IPS DF 19.7 (cell line): ENCODE data around the gene CRYBA1.

ENCODE experiments used
- DNase-seq: peaks from one replicate; pipeline ENCODE4 v3.0.0-alpha.2; 2013; ENCODE audit warnings: low read depth, low spot score

Gene CRYBA1

GRCh38 chr17:29279397-29280070 lies 32.9 kb downstream of the CRYBA1 start:
- no peak for DNase-seq

- no peak for DNase-seq
These were observed 36.8 kb downstream of the CRYBA1 start for GRCh38 chr17:29283496-29283895.

- DNase-seq, result no peak
These were observed 37.3 kb downstream of the CRYBA1 start for GRCh38 chr17:29283961-29284360.

- no peak for DNase-seq
These were observed 43.2 kb downstream of the CRYBA1 start for GRCh38 chr17:29289852-29290251.

GRCh38 chr17:29291163-29291752 lies 44.6 kb downstream of the CRYBA1 start:
- DNase-seq, result no peak

GRCh38 chr17:29292071-29292991 lies 45.7 kb downstream of the CRYBA1 start:
- DNase-seq, result no peak

- no peak for DNase-seq
These were observed 46.6 kb downstream of the CRYBA1 start for GRCh38 chr17:29292992-29293889.

- DNase-seq, result peak; percentile 89
These were observed 47.4 kb downstream of the CRYBA1 start, which contains the start of gene NUFIP2 for GRCh38 chr17:29293890-29294579. Gene NUFIP2 (minus strand): TSS chr17:29294148. CDS start chr17:29294059, 89 bp downstream.

GRCh38 chr17:29294580-29294900 lies 47.9 kb downstream of the CRYBA1 start:
- no peak for DNase-seq

- DNase-seq, result no peak
These were observed 48.8 kb downstream of the CRYBA1 start for GRCh38 chr17:29295420-29295819.

GRCh38 chr17:29299031-29299430 lies 52.4 kb downstream of the CRYBA1 start:
- DNase-seq, result no peak

- no peak for DNase-seq
These were observed 56.7 kb downstream of the CRYBA1 start for GRCh38 chr17:29303386-29303785.
